Measurements from ENCODE around the gene OXER1. TPM values are rescaled to one million over a fixed set of nuclear protein-coding genes. Genes with fewer than 3 reads are reported as not detected.

Gene OXER1
- total RNA-seq, 1 experiment from 2014 or later = not detected

Other genes with a start within 250 kb of the OXER1 start
- gene MTA3, start 195.5 kb downstream of the OXER1 start, total RNA-seq (2014; rRNA removed; shearing (Covaris generic)) = 35.5 and 45.3 TPM in 2 replicates
- not detected in 2 replicates for gene HAAO, start 28.4 kb upstream of the OXER1 start, total RNA-seq (2014; rRNA removed; shearing (Covaris generic))